ENCODE results near the gene TAF4.

TAF4 gene

DNA sequence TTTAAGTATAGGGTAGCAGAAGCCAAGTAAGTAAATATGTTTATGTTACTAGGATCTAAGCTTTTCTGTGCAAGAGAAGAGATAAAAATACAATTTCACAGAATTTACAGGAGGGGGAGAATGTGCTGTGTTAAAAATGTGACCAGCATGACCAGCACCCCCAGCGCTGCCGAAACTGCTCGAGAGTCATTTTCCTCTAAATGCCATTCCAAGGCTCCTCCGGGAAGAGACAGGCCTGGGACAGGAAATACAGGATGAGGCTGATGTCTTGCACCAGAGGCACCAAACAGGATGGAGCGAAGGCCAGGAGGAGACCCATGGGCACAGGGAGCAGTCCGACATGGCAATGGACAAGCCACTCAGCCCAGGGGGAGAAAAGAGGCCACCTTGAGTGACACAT, 21.1 kb downstream of the TAF4 start:
- DNase-seq: no peak

DNA sequence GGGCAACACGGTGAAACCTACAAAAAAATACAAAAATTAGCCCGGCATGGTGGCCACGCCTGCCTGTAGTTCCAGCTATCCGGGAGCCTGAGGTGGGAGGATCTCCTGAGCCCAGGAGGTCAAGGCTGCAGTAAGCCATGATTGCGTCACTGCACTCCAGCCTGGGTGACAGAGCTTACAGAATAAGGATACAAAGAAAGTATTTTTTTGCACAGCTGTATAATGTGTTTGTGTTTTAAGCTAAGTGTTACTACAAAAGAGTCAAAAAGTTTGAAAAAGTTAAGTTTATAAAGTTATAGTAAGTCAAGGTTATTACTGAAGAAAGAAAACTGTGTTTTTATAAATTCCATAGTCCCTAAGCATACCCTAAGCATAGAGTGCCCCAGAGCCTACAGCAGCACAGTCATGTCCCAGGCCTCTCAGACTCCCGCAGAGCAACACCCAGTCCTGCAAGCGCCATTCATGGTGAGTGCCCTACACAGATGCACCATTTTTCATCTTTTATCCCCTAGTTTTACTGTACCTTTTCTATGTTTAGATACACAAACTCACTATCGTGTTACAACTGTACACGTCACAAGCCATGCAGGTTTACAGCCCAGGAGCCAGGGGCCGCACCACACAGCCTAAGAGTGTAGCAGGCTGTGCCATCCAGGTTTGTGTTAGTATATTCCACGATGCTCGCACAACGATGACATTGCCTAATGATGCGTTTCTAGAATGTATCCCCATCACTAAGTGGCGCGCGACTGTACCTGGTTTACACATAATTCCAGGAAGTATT, 22.4 kb downstream of the TAF4 start:
- no peak for DNase-seq

DNA sequence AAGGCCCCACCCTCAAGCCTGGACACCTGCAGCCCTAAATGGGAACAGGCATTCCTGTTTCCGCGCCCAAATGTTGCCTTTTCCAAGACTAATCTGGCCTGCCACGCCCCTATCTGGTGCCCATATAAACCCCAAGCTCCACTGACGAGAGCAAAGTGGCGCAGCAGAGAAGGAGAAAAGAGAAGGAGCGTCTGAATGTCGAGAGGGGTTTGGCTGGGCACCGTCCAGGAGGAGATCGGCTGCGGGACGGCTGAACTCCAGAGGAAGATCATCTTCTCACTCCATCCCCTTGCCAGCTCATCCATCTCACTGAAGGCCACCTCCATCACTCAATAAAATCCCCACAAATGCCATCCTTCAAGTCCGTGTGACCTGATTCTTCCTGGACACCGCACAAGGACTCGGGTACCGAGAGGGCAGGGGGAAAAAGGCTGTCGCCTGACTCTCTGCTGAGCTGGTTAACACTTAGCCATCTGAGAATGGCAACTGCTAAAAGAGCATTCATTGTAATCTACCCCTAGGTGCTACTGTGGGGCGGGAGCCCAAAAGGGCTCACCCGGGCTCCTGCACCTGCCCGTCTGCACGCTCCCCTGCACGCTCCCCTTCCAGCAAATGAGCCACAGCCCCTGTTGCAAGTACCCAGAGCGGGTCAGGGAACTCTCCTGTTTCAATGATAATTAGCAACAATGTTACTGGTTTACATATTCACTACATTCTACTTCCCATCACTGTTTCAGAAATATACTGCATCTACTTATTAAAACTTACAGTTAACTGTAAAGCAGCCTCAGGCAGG, 23.5 kb downstream of the TAF4 start:
- no peak for DNase-seq

DNA sequence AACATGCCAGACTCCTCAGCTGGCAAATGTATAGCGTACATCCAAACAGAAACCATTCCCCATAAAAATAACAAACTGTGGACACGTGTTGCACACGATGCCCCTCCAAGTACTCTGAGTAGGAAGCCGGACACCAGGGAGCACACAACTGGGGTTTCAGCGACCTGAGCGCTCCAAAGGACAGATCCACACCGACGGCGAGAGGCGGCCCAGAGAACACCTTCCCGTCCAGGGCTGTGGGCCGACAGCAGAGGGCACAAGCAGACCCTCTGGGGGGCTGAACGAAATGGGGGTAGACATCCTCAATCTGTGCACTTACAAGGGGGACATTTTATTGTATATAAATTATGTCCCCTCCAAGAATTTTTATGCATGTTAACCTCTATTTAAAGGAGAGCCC, 24.7 kb downstream of the TAF4 start:
- DNase-seq: no peak

DNA sequence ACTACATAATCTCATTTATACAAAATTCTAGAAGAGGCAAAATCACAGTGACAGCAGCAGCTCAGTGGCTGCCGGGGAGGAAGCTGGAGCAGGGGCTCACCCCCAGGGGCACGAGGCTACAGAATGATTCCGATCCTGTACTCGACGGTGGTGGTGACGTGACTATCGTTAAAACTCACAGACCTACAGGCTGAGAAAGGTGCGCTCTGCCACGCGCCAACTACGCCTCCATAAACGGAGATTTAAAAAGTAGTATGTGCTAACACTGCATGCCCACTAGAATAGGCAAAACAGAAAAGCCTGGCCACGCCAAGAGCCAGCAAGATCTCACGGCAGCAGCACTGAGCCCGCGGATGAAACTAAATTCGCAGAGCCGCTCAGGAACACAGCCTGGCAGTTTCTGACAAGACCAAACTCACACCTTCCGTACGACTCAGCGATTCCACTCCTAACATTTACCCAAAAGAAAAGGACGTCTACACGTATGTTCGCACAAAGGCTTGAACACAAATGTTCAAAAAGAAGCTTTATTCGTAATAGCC, 25.2 kb downstream of the TAF4 start:
- no peak for DNase-seq

DNA sequence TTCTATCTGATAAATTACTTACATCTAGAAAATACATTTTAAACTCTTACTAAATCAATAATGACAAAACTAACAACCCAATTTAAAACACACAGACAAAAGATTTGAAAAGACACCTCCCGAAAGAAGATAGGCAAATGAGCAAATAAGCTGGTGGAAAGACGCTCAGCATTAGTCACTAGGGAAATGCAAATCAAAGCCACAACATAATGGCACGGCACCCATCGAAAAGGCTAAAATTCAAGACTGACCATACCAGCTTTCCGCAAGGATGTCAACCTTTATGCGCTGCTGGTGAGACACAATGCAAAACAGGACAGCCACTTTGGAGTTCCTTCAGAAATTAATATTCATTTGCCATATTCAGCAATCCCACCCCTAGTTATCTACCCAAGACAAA, 25.9 kb downstream of the TAF4 start:
- no peak for DNase-seq

DNA sequence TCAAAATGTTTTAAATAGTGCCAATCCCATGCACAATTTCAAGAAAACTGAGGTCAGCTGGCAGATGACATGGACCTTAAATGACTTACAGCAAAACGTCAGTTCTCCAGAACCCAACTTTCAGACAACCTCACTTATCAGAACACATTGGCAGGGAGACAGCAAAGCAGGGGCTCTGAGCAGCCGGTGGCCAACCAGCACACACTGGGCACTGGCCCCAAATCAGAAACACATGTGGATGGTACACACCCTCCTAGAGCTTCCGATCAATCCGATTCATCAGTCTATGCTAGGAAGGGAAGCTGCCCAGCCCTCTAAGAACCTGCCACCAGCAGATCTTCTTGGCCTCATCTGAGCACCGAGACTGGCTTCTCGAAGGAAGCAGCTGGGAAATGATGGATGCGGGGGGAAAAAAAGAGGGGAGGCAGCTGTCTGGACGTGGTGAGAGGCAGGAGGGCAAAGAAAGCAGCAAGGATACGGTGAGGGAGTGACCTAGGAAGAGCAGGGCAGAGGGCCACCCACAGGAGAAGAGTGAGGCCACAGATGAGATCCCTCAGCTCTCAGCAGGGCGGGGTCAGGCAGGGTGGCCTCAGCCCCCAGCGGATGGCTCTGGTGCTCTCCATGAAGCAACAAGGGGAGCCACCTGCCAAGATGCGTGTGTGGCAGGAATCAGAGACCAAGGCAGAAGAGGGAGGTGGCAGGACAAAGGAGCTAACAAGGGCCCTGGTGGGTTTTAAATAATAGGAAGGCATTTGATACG, 32.9 kb downstream of the TAF4 start:
- DNase-seq: no peak

DNA sequence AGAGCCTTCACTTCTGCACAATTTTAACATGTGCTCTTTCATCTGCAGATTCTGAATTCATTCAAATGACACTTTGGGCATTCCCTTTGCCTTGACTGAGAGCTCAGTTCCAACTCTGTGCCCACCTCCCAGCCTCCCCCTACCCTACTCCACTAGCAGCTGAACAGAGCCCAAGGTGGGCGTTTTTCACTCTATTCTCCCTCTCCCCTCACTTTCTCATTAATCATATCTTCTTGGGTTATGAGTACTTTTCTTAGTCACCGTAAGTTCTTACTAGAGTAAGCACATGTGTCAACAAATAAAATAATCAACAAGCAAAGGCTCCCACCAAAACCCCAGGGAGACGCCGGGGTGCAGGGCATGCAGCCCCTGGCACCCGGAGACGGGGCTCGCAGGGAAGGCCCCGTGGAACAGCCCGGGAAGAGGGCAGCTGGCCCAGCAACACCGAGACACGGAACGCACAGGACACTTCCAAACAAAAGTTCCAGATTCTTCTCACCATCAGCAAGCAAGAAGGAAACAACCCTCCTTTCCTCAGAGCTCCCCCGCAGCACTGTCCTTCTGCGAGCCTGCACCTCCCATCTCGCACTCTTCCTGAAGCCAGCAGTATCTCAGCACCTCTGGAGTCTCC, 34.1 kb downstream of the TAF4 start:
- no peak for DNase-seq

DNA sequence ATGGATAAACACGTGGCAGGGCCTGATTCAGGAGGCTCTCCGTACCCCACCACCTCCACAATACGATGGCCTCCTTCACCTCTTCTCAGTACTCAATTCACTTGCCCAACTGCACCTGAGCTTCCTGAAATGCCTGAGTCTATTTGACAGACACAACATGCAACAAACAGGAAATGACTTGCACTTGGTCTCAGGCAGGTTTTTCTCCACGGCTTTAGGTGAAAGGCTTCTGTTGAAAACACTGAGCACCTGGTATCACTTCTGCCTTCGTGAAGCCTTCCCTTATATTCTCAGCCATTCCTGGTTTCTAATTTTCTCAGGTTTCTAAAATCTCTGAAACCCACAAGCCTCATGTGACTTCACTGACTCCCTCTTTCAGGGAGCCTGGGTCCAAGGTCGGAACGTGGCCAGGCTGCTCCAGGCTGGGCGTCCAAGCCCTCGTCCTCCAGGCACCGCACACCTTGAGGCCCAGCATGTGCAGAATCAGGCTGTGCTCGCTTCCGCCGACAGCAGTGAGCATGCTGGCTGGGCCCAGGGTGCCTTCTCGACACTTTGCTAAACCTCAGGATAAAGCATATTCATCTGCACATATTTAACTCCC, 34.7 kb downstream of the TAF4 start:
- no peak for DNase-seq

DNA sequence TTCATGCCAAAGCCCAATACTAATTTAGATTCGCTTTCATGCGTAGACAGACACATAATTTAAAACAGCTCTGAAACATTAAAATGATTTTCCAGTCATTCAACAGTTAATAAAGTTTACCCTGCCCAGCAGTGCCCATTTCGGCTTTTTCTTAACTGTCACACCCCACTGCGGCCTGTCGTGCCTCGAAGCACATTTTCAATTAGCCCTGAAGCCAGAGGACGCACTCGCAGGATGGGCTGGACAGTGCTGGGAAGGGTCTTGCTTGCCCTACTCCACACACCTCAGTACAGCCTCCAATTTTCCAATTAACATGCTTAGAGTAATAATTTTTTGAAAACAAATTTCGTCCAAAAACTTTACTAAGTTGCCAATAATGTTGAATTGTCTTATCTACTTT, 35.3 kb downstream of the TAF4 start:
- DNase-seq: no peak

DNA sequence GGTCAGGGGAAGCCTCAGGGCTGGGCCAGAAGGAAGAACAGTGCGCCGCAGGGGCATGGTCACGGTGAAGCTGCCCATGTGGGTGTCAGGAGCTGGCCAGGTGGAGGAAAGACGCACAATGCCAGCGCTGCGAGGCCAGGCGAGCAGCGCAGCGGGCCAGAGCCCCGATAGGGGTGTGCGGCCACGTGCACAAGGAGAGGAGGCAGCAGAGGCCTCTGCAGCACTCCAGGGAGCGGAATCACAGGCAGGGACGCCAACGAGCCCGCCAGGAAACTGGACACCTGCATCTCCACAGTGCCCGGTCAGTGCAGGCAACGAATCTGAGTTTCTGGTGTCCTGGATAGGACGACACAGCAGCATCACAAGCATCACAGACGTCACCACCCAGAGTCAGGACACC, 35.7 kb downstream of the TAF4 start:
- no peak for DNase-seq

DNA sequence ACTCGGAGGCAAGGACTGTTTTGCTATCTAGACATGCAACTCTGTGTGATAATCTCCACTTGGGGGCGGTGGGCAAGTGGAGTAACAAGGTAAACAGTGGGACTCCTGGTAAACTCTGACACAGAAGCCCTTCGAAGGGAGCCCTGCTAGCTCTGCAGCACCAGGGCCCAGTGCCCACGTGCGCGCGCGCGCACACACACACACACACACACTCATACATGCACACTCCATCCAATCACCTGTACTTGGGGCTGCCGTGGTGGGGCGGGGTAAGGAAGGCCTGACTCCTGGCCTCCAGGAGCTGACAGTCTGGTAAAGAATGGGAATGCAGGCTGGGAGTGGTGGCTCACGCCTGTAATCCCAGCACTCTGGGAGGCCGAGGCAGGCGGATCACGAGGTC, 36.4 kb downstream of the TAF4 start:
- no peak for DNase-seq

DNA sequence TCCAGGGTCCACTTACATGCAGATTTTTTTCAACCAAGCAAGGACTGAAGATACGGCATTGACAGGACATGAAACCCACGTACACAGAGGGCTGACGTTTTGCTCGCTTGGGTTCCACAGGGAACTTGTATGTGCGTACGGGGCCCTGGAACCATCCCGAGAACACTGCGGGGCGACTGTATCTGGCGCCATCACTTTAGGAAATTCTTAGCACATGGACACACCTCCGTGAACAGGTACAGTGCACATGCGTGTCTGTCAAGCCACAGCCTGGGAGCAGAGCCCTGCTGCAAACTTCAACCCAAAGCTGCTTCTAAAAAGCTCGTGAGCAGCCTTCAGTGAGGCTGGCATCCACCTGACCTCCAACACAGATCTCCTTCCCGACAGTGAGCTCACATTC, 37.3 kb downstream of the TAF4 start:
- no peak for DNase-seq

DNA sequence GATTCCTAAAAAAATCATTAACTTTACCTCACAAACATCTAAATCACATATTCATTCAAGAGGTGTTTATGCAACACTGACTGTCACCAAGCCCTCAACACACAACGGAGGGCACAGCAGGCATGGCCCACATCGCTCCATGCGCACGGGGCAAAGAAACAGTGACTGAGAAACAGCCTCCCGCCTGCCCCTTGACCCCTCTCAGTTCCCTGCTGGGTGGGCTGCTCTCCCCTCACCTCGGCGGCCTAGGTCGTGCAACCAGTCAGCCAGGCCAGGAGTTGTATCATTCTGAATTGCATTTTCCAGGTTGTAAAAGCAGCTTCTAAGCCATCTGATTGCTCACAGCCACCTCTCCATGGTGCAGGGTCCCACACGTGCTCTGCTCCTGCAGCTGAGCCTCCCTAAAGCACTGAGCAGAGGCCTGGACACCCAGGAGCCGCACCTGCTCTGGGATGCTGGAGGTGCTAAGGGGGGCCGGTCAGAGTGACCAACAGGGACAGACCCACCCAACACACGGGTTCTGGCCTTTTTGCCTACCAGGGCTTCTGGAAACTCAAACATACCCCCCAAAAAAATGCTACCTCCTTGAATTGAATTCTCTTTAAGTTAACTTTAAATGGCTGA, 37.9 kb downstream of the TAF4 start:
- DNase-seq: no peak

DNA sequence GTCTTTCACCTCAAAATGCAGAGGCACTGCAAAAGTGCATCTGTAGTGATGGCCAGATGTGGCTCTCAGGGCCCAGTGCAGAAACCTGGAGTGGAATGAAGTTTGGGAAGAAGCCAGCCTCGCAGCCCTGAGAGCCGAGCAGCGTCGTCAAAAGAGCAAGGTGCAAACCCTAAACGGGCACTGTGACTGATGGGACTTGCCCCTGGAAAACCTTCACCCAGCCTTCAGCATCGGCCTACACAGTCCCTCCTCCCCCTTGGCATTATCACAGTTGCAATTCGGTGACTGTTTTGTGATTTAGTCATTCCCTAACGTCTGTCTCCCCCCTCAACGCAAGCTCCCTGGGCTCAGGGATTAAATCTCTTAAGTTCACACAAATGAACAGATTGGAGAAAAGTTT, 38.6 kb downstream of the TAF4 start:
- no peak for DNase-seq

DNA sequence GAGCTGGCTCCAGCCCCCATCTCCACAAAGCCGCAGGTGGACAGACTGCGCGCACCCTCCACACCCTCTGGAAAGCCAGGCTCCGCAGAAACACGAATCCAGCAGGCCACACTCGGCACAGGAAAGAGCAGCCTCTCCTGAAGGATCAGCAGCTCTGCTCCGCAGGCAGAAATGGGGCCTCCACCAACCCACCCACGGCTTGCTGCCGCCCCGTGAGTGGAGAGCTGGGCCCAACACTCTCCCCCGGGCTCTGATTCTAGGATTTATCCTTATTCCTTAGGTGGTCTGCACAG, 39.2 kb downstream of the TAF4 start:
- DNase-seq: no peak

DNA sequence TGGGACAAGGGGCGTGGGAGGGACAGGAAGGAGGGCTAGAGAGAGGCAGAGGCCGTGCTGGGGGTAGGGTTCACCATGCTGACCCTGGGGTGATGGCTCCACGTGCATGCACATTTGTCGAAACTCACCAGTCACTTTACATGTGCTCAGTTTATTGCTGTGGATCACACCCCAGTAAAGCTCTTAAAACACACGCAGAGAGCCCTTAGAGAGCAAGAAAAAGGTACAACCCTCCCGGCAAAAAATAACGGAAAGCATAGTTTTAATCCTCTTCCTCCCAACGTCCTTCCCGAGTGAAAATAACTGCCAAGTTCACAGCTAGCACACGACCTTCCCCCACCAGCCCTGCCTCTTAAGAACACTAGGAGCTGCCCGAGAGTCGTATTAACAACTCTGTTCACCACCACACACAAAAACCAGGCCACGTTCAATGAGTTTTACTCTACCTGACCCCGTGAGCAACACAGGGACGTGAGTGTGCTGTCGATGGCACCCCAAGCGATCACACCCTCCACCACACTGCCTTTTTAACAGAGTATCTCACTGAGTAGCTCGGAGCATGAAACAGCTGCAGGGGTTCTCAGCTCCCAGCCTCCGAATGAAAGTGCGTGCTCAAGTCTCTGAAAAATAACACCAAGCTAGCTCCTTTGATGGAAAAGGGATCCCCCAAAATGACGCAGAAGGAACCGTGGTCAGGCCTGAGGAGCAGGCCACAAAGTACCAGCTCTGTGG, 39.7 kb downstream of the TAF4 start:
- DNase-seq: peak in 6 of 51 donors; percentile 6 to 53 (median 10)

DNA sequence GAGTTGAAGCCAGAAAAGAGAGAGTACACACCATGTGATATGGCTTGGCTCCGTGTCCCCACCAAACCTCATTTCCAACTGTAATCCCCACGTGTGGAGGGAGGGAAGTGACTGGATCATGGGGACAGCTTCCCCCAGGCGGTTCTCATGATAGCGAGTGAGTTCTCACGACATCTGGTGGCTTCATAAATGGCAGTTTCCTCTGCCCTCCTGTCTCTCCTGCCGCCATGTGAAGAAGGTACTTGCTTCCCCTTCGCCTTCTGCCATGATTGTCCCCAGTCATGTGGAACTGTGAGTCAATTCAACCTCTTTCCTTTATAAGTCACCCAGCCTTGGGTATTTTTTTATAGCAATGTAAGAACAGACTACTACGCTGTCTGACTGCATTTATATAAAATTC, 40.3 kb downstream of the TAF4 start:
- DNase-seq: no peak

DNA sequence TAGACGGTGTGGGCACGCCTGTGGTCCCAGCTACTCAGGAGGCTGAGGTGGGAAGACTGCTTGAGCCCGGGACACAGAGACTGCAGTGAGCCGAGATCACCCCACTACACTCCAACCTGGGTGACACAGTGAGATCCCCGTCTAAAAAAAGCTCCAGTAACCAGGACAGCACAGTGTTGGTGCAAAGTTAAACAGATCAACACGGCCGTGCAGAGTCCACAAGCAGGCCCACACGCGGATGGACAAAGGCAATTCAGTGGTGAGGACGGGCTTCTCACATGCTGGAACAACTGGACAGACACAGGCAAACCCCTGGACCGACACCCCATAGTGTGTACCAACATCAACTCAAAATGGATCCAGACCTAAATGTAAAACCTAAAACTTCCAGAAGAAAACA, 41.7 kb downstream of the TAF4 start:
- no peak for DNase-seq

DNA sequence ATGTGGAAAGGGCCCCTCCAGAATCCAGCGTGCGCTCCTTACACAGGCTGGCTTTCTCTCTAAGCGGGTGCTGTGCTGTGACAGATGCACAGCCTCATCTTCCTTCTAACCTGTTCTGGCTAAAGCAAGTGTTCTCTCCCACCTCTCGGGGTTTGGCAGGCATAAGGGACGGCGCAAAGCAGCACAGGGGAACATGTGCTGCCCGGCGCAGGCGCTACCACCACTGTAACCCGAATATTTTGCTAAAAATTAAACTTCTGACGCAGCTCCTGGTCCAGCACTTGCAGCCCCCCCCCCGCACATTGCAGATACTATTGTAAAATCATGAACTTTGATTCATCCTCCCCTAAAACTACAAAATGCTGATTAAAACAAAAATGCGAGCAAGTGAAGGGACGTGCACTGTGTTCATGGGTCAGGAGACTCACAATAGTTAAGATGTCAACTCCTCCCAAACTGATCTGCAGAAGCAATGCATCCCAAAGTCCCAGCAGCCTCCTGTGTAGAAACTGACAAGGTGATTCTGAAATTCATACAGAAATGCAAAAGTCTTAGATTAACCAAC, 43.0 kb downstream of the TAF4 start:
- DNase-seq: no peak
